LNCaP clone FGC (cell line): ENCODE data around the gene WASF3.

Source experiments
- DNase-seq: peaks from one replicate; pipeline ENCODE4 v3.0.0-alpha.2; 2011; ENCODE audit warnings: low read depth
- H3K4me3 ChIP-seq: 2 replicates; pipeline ENCODE4 v1.5.1; 2011; ENCODE audit warnings: mild to moderate bottlenecking, low read depth, low read length, control low read depth
- CTCF ChIP-seq: IDR thresholded peaks from 2 replicates; pipeline ENCODE4 v1.5.1; 2012; ENCODE audit warnings: mild to moderate bottlenecking; ENCODE audit not compliant: control insufficient read depth, insufficient read depth; ENCODE audit errors: extremely low read depth

Gene WASF3

GRCh38 chr13:26660766-26661165, 103.3 kb downstream of the WASF3 start:
- no peak for DNase-seq
- no peak for TF ChIP-seq CTCF

GRCh38 chr13:26663791-26664190, 106.3 kb downstream of the WASF3 start:
- TF ChIP-seq CTCF, result no peak
- peak; percentile 54 for DNase-seq

More at GRCh38 chr13:26660766-26661165, 103.3 kb downstream of the WASF3 start:
- no peak overlapping the region for H3K4me3 ChIP-seq

GRCh38 chr13:26664286-26664685, 106.8 kb downstream of the WASF3 start:
- TF ChIP-seq CTCF, result no peak
- DNase-seq, result no peak
- H3K4me3 ChIP-seq, result no peak overlapping the region

More at GRCh38 chr13:26663791-26664190, 106.3 kb downstream of the WASF3 start:
- no peak overlapping the region for H3K4me3 ChIP-seq

GRCh38 chr13:26664876-26665275, 107.4 kb downstream of the WASF3 start:
- no peak for DNase-seq
- no peak overlapping the region for H3K4me3 ChIP-seq

GRCh38 chr13:26668357-26669146, 111.1 kb downstream of the WASF3 start:
- no peak for TF ChIP-seq CTCF
- H3K4me3 ChIP-seq, result no peak overlapping the region
- no peak for DNase-seq

More at GRCh38 chr13:26664876-26665275, 107.4 kb downstream of the WASF3 start:
- TF ChIP-seq CTCF, result no peak

GRCh38 chr13:26673890-26674289, 116.4 kb downstream of the WASF3 start:
- no peak for TF ChIP-seq CTCF
- H3K4me3 ChIP-seq, result no peak overlapping the region
- DNase-seq, result no peak

GRCh38 chr13:26677156-26677555, 119.7 kb downstream of the WASF3 start:
- no peak for DNase-seq
- no peak overlapping the region for H3K4me3 ChIP-seq
- no peak for TF ChIP-seq CTCF
